ENCODE data around the gene BCAS2.
"Not testable (repeated sequence)": the region's sequence is repeated elsewhere in the genome, so short reads cannot be mapped to it uniquely, and the experiment has no call there.

BCAS2 gene

GRCh38 chr1:114581335-114582287, at the start of gene BCAS2:
Gene BCAS2 (minus strand): TSS chr1:114581615. CDS start chr1:114581591, 24 bp downstream.
- DNase-seq (ENCODE audit: low read depth in 2 of 2): peak; percentile 87 to 89

GRCh38 chr1:114627107-114627506, 45.7 kb upstream of the BCAS2 start:
- DNase-seq (ENCODE audit: low read depth in 2 of 2): no peak

- no peak for DNase-seq (ENCODE audit: low read depth in 2 of 2)
Measured at GRCh38 chr1:114623364-114623763, 41.9 kb upstream of the BCAS2 start.

- DNase-seq (ENCODE audit: low read depth in 2 of 2): no peak
Measured at GRCh38 chr1:114620419-114620818, 39.0 kb upstream of the BCAS2 start.

- no peak for DNase-seq (ENCODE audit: low read depth in 2 of 2)
Measured at GRCh38 chr1:114618606-114619005, 37.2 kb upstream of the BCAS2 start.

- no peak for DNase-seq (ENCODE audit: low read depth in 2 of 2)
Measured at GRCh38 chr1:114610546-114611245, 29.3 kb upstream of the BCAS2 start.

- DNase-seq (ENCODE audit: low read depth in 2 of 2): no peak
Measured at GRCh38 chr1:114609826-114610225, 28.4 kb upstream of the BCAS2 start.

- no peak for DNase-seq (ENCODE audit: low read depth in 2 of 2)
Measured at GRCh38 chr1:114609026-114609425, 27.6 kb upstream of the BCAS2 start.

GRCh38 chr1:114607223-114607622, 25.8 kb upstream of the BCAS2 start:
- no peak for DNase-seq (ENCODE audit: low read depth in 2 of 2)

- no peak for DNase-seq (ENCODE audit: low read depth in 2 of 2)
Measured at GRCh38 chr1:114597949-114598348, 16.5 kb upstream of the BCAS2 start.

- DNase-seq (ENCODE audit: low read depth in 2 of 2): no peak
Measured at GRCh38 chr1:114595602-114596001, 14.2 kb upstream of the BCAS2 start.

- DNase-seq (ENCODE audit: low read depth in 2 of 2): no peak
Measured at GRCh38 chr1:114594046-114594445, 12.6 kb upstream of the BCAS2 start.

- no peak for DNase-seq (ENCODE audit: low read depth in 2 of 2)
Measured at GRCh38 chr1:114589122-114589521, 7.7 kb upstream of the BCAS2 start.

GRCh38 chr1:114588196-114588689, 6.8 kb upstream of the BCAS2 start:
- DNase-seq (ENCODE audit: low read depth in 2 of 2): no peak

GRCh38 chr1:114587203-114587991, 6.0 kb upstream of the BCAS2 start:
- no peak for DNase-seq (ENCODE audit: low read depth in 2 of 2)

GRCh38 chr1:114586513-114587047, 5.2 kb upstream of the BCAS2 start:
- no peak for DNase-seq (ENCODE audit: low read depth in 2 of 2)

GRCh38 chr1:114585231-114585630, 3.8 kb upstream of the BCAS2 start:
- no peak for DNase-seq (ENCODE audit: low read depth in 2 of 2)

- no peak for DNase-seq (ENCODE audit: low read depth in 2 of 2)
Measured at GRCh38 chr1:114574365-114574764, 7.0 kb downstream of the BCAS2 start.

- no peak for DNase-seq (ENCODE audit: low read depth in 2 of 2)
Measured at GRCh38 chr1:114564141-114564540, 17.3 kb downstream of the BCAS2 start.

GRCh38 chr1:114562978-114563510, 18.4 kb downstream of the BCAS2 start:
- DNase-seq (ENCODE audit: low read depth in 2 of 2): not testable (repeated sequence)

GRCh38 chr1:114561333-114561732, 20.1 kb downstream of the BCAS2 start:
- DNase-seq (ENCODE audit: low read depth in 2 of 2): no peak
